HepG2 (cell line): ENCODE data around the gene VSNL1. TPM values are rescaled to one million over a fixed set of nuclear protein-coding genes. Genes with fewer than 3 reads are reported as not detected.

ENCODE experiments used
- ARID3A ChIP-seq: IDR thresholded peaks from 2 replicates; pipeline ENCODE4 v1.6.1; 2012; ENCODE audit warnings: low read depth, low read length, improper control_type of control experiment
- ELF4 ChIP-seq: sonication (generic); formaldehyde crosslinking; IDR thresholded peaks from 2 replicates; pipeline ENCODE4 v1.5.0; 2020; ENCODE audit warnings: missing genetic modification reagents, mild to moderate bottlenecking, moderate library complexity, borderline replicate concordance
- FOSL2 ChIP-seq: sonication (generic); formaldehyde crosslinking; IDR thresholded peaks from 2 replicates; pipeline ENCODE4 v1.4.0; 2020; ENCODE audit warnings: missing genetic modification reagents
- GATAD1 ChIP-seq: IDR thresholded peaks from 2 replicates; pipeline ENCODE4 v1.6.1; 2016; ENCODE audit warnings: missing genetic modification reagents, missing compliant biosample characterization
- GATAD2A ChIP-seq: IDR thresholded peaks from 2 replicates; pipeline ENCODE4 v1.6.1; 2016
- GTF3A ChIP-seq: sonication (generic); formaldehyde crosslinking; conservative IDR thresholded peaks from 2 replicates; pipeline ENCODE4 v1.4.0; 2020; ENCODE audit warnings: mild to moderate bottlenecking, missing genetic modification reagents
- HNRNPLL ChIP-seq: fragments of 200-400 bp; formaldehyde crosslinking; IDR thresholded peaks from 2 replicates; pipeline ENCODE4 v1.6.1; 2017; ENCODE audit warnings: mild to moderate bottlenecking, low read depth, low read length; ENCODE audit not compliant: poor library complexity, severe bottlenecking
- KMT2A ChIP-seq: sonication (generic); formaldehyde crosslinking; IDR thresholded peaks from 2 replicates; pipeline ENCODE4 v1.4.0; 2020; ENCODE audit warnings: missing genetic modification reagents
- NFIC ChIP-seq: IDR thresholded peaks from 2 replicates; pipeline ENCODE4 v1.6.1; 2012; ENCODE audit warnings: mild to moderate bottlenecking, low read length, inconsistent platforms
- PBX3 ChIP-seq: sonication (generic); formaldehyde crosslinking; IDR thresholded peaks from 2 replicates; pipeline ENCODE4 v1.8.1; 2023; ENCODE audit warnings: missing genetic modification reagents, inconsistent platforms, borderline replicate concordance
- PHF8 ChIP-seq: sonication (generic); formaldehyde crosslinking; IDR thresholded peaks from 2 replicates; pipeline ENCODE4 v1.5.0; 2020; ENCODE audit warnings: missing genetic modification reagents
- POLR2G ChIP-seq: fragments of 200-400 bp; formaldehyde crosslinking; IDR thresholded peaks from 2 replicates; pipeline ENCODE4 v1.6.1; 2018; ENCODE audit warnings: mild to moderate bottlenecking, low read depth, low read length, moderate library complexity
- SAP130 ChIP-seq: IDR thresholded peaks from 2 replicates; pipeline ENCODE4 v1.6.1; 2016; ENCODE audit warnings: low read depth
- SMYD3 ChIP-seq: sonication (generic); formaldehyde crosslinking; IDR thresholded peaks from 2 replicates; pipeline ENCODE4 v1.8.1; 2023; ENCODE audit warnings: mild to moderate bottlenecking, missing genetic modification reagents
- SSRP1 ChIP-seq: IDR thresholded peaks from 2 replicates; pipeline ENCODE4 v1.6.1; 2016; ENCODE audit warnings: control low read depth
- ZFP36L1 ChIP-seq: sonication (generic); formaldehyde crosslinking; IDR thresholded peaks from 2 replicates; pipeline ENCODE4 v1.8.0; 2022; ENCODE audit warnings: mild to moderate bottlenecking, missing genetic modification reagents, moderate library complexity
- ZNF18 ChIP-seq: sonication (generic); formaldehyde crosslinking; IDR thresholded peaks from 2 replicates; pipeline ENCODE4 v1.8.0; 2022; ENCODE audit warnings: mild to moderate bottlenecking, missing genetic modification reagents; ENCODE audit not compliant: insufficient replicate concordance
- ZNF232 ChIP-seq: sonication (generic); formaldehyde crosslinking; IDR thresholded peaks from 2 replicates; pipeline ENCODE4 v1.4.0; 2020; ENCODE audit warnings: missing genetic modification reagents, borderline replicate concordance
- ZNF251 ChIP-seq: sonication (generic); formaldehyde crosslinking; IDR thresholded peaks from 2 replicates; pipeline ENCODE4 v1.9.0; 2021; ENCODE audit warnings: mild to moderate bottlenecking, missing genetic modification reagents
- ZNF296 ChIP-seq: sonication (generic); formaldehyde crosslinking; conservative IDR thresholded peaks from 2 replicates; pipeline ENCODE4 v1.5.0; 2020; ENCODE audit warnings: mild to moderate bottlenecking, missing genetic modification reagents
- ZNF558 ChIP-seq: sonication (generic); formaldehyde crosslinking; IDR thresholded peaks from 2 replicates; pipeline ENCODE4 v1.9.0; 2022; ENCODE audit warnings: mild to moderate bottlenecking, missing genetic modification reagents, borderline replicate concordance
- ZNF639 ChIP-seq: conservative IDR thresholded peaks from 2 replicates; pipeline ENCODE4 v1.6.1; 2018; ENCODE audit warnings: missing genetic modification reagents
- polyA plus RNA-seq, 8 experiments: library from polyadenylated mRNA; depleted of rRNA in 3 of 8; stranded (reverse) in 7 of 8; unstranded in 1 of 8; fragments of >200 nt; fragmentation: Illumina TruSeq in 4 of 8; extraction: Trizol in 4 of 8; gene quantifications; 2 replicates each; pipeline versions ENCODE4 v1.2.1 to v1.2.3, GENCODE V29; 2011 to 2016; ENCODE audit warnings: low read depth in 4 of 8, missing spikeins in 1 of 8, mixed read lengths in 1 of 8; ENCODE audit not compliant: insufficient read depth in 1 of 8
- total RNA-seq, 5 experiments: library from RNA; depleted of rRNA; stranded (reverse); fragments of >200 nt; fragmentation: Illumina TruSeq; extraction: Trizol; gene quantifications; 2 replicates each; pipeline ENCODE4 v1.2.3, GENCODE V29; 2016; ENCODE audit warnings: low read depth in 1 of 5
- TF ChIP-seq, protein P1 (sequence below): sonication (generic); formaldehyde crosslinking; IDR thresholded peaks from 2 replicates; pipeline ENCODE4 v1.5.0; 2020; ENCODE audit warnings: missing genetic modification reagents, mild to moderate bottlenecking, borderline replicate concordance

The VSNL1 gene
- total and polyA plus RNA-seq, 2 of the 13 experiments (the other 11 are each of a cell fraction or from before 2014, with no cell fraction given): 63.2 to 95.9 TPM

- TF ChIP-seq HNRNPLL (no peak), ZNF232 (CRISPR knock-in tag) (no peak), GATAD1 (no peak), SMYD3 (CRISPR knock-in tag) (no peak), KMT2A (CRISPR knock-in tag) (peak; percentile 64; the same call in 1 of the 2 replicates), ZNF639 (0 out of 2 replicates have a peak, but pooled peaks have one; percentile 18), ZNF18 (CRISPR knock-in tag) (no peak), GATAD2A (CRISPR knock-in tag) (0 out of 2 replicates have a peak, but pooled peaks have one; percentile 17), ZNF251 (CRISPR knock-in tag) (no peak), ZNF296 (CRISPR knock-in tag) (no peak), ZNF558 (CRISPR knock-in tag) (no peak), ZFP36L1 (CRISPR knock-in tag) (no peak), ELF4 (CRISPR knock-in tag) (no peak), PHF8 (no peak; the same call in 1 of the 2 replicates), FOSL2 (CRISPR knock-in tag) (peak; percentile 14; the same call in 1 of the 2 replicates), PBX3 (no peak), NFIC (no peak), GTF3A (CRISPR knock-in tag) (no peak), POLR2G (0 out of 2 replicates have a peak, but pooled peaks have one; percentile 21), SAP130 (CRISPR knock-in tag) (peak; percentile 43), ARID3A (no peak), SSRP1 (CRISPR knock-in tag) (no peak)
- TF ChIP-seq, protein P1, sequence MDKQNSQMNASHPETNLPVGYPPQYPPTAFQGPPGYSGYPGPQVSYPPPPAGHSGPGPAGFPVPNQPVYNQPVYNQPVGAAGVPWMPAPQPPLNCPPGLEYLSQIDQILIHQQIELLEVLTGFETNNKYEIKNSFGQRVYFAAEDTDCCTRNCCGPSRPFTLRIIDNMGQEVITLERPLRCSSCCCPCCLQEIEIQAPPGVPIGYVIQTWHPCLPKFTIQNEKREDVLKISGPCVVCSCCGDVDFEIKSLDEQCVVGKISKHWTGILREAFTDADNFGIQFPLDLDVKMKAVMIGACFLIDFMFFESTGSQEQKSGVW: no peak
These were observed 2.7 kb downstream of the VSNL1 start (continued) for GRCh38 chr2:17543131-17543660.
